Stimulated activated CD4-positive, alpha-beta T cell treated with anti-CD3 and anti-CD28 coated beads, Interleukin-12 subunit alpha, Interleukin-12 subunit beta, amount 100 ng/mL, for 48 hours (primary cell): ENCODE data around the gene GJC2.
"Not testable (repeated sequence)": the region's sequence is repeated elsewhere in the genome, so short reads cannot be mapped to it uniquely, and the experiment has no call there.

ENCODE experiments used
- DNase-seq, 3 donors: peaks; one replicate each; pipeline ENCODE4 v3.0.0-alpha.2; 2020; ENCODE audit warnings: low read depth in 2 of 3, low spot score in 1 of 3

Gene GJC2

DNA sequence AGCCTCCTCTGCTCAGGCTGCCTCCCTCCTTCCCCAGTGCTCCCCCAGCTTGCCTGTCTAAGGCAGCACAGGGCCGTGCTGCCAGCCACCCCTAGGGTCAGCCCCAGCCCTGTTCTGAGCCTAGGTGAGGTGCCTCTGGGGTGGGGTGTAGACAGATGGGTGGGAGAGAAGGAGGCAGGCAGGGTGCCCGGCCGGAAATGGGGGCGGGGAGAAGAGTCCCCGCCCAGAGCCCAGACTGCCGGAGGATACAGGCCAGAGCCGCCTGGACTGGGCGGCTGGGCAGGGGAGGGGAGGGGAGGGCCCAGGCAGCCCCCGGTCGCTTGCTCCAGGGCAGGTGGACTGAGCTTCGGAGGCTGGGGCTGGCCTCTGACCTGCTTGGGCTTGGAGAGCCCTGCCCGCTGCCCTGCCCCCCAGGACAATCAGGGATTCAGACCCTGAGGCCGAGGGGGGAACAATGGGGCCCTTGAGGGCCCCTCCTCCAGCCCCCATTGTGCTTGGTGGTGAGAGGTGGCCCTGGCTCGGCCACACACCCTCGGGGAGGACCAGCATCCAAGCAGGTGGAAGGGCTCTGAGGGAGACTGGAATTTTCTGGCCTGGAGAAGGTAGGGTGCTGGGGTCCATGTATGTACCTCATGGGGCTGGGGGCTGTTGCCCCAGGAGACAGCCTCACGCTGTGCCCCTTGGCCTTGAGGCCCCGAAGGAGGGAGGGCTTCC lies at the start of gene GJC2:
GJC2 (plus strand) TSS at position 525 of the 714 bp plus-strand sequence. CDS start 7,829 bp downstream, outside the sequence.
- no peak for DNase-seq

DNA sequence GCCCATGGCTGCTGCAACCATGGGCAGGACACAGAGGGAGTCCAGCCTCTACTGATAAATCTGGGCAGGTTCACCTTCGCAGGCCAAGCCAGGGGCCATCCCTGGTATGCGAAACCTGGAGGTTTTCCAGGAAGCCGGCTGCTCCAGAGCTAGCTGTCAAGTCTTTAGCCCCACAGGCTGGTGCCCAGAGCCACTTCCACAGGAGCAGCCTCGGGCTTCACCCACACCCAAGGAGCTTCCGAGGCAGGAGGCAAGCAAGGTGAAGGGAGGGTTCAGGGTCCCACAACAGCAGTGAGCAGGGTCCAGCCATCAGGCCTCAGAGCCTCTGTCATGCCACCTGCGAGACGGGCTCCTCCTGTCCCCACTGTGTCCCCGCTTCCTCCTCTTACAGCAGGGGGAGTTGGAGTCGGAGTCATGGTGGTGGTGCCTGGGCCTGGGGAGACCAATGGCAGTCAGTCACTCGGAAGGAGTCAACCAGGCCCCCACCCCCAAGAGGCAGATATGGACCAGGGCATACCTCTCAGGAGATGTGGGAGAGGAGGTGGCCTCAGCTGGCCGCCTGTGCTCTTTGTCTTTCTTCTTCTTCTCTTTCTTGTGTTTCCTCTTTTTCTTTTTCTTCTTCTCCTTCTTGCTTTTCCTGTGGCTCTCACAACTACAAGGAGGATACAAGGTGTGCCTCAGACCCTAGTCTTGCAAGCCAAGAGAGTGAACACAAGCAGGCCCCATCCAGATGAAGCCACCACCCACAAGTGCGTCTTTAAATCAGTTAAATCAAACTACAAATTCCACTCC lies 48.7 kb upstream of the GJC2 start:
- DNase-seq = no peak

DNA sequence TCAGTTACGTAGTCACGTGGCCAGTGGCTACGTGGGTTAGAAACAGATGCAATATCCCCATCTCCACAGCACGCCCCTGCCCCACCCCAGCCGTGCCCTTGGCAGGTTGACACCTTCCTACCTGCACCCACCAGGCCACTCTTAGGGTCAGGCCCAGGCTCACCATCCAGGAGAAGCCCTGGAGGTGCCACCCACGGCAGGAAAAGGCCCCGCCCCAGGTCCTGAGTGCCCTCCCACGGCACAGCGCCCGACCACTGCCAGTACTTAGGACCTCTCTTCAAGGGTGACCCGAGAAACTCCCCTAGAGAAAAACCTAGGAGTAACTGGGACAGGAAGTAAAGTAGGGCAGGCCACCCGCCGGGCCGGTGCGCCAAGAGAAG lies 48.1 kb upstream of the GJC2 start:
- DNase-seq = no peak

DNA sequence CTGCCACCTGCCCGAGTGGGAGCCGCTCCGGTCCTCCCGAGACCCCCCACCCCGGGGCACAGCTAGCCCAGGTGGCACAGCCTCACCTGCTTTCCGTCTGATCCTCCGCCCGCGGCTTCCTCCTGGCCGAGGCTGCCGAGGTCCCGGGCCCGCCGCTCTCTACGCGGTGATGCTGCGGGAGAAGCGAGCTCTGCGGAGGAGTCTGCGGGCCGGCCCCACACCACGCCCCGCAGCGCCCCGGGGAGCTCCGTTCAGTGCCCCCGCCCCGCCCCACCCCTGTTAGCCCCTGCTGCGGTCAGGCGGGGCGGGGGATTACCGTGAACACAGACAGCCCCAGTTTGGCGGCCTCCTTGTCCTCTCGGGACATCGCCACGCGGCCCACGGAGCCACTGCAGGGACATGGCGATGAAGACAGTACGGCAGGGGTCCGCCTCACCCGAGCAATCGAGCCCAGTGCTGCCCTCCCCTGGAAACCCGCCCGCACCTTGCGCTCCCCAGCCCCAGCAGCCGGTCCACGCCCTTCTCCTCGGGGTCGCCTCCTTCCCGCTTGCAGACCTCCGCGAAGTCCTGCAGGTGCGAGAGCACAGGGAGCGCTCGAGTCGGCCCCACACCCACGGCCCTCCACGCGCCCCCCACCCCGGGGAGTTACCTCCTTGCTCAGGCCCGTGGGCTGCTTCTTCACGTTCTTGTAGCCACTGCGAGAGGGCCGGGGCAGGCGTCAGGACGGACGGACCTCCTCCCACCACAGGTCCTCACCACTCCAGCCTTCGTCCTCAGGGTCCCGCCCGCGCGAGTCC lies 47.5 kb upstream of the GJC2 start:
- no peak for DNase-seq

DNA sequence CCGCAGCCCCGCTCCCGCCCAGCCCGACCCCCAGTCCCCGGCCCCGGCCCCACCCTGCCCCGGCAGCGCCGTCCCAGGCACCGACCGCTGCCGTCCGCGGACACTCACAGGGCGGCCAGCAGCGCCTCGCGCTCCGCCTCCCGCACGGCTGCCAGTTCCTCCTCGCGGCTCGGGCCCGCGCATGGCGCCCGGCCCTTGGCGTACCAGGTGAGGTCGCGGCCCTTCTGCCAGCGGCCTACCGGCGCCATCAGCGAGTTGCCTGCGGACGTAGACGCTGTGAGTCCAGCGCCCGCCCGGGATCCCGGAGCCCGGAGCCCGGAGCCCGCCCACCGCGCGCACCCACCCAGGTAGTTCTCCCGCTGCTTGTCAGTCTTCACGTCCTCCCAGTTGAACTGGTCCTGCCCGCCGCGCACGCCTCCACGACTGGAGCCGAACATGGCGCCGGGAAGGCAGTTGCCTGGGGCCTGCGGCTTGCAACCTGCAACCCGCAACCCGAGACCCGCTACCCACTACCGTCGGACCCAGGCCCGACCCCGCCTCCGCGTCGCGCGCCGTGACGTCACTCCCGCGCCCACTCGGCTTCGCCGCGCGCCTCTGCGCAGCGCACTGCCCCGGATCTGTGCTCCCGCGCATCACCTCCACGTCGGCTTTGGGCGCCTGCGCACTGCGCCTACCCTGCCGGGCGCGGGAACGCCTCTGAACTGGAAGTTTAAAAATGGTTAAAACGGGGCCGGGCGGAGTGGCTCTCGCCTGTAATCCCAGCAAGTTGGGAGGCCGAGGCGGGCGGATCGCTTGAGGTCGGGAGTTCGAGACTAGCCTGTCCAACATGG lies 46.7 kb upstream of the GJC2 start, which contains the start of gene C1orf35:
C1orf35 (minus strand) TSS at position 535 of the 830 bp plus-strand sequence; CDS start at position 437, 98 bp downstream.
- peak; percentile 85 to 94 (median 92) for DNase-seq

DNA sequence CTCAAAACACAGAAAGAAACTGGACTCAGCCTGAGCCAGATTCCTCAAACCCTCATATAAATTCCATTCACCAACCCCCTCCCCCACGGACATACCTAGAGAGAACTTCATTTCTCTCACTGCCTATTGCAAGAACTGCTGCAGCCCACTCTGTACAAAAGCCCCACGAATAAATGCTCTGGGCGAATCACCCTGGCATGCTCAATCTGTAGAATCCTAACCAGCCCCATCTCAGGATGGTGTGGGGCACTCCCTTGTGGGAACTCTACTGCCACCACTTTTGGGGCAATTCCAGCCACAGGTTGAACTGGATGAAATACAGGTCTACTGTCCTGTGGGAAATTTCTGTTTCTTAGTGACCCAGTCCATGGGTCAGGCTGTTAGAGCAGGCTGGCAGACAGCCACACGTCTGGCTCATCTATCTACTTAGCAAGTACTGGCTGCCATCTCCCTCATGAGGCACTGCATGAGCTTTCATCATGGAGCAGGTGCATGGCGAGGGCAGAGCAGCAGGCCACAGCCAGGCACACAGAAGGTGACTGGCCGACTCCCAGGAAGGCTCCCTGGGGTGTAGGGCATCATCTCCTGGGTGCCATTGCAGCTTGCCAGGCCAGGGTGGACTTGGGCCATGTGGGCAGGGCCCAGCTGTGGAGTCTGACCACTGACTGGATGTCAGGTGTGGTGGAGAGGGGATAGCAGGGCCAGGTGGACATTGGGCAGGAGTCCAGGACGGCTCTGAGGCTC lies 45.0 kb upstream of the GJC2 start:
- DNase-seq = no peak

DNA sequence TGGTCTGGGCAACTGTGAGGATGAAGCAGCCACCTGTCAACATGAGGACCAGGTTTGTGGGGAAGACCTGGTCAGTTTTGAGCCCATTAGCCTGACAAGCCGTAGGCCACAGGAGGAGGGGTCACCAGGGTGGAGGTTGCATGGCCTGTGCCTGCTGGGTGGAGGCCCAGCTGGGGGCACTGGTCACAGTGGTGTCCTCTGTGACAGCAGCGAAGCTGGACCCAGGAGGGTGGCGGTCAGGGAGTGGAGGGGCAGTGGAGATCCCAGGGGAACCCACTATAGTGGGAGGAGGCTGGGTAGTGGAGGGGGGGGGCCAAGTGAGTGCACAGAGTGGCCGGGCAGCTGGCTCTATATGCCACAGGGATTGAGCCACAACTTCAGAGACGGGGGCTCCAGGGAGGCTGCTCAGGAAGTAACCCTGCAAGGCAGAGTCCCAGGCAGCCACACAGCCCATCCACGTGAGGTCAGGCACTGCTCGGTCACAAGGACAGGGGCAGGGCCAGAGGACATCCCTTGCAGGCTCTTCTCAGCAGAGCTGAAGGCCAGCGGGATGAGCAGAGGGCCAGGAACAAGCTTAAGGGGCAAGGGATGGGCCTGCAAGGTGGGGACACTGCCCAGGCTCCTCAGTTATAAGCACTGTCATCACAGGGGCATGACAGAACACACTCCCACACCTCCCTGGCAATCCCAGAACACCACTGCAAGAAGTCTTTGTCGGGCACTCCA lies 44.3 kb upstream of the GJC2 start:
- no peak for DNase-seq

DNA sequence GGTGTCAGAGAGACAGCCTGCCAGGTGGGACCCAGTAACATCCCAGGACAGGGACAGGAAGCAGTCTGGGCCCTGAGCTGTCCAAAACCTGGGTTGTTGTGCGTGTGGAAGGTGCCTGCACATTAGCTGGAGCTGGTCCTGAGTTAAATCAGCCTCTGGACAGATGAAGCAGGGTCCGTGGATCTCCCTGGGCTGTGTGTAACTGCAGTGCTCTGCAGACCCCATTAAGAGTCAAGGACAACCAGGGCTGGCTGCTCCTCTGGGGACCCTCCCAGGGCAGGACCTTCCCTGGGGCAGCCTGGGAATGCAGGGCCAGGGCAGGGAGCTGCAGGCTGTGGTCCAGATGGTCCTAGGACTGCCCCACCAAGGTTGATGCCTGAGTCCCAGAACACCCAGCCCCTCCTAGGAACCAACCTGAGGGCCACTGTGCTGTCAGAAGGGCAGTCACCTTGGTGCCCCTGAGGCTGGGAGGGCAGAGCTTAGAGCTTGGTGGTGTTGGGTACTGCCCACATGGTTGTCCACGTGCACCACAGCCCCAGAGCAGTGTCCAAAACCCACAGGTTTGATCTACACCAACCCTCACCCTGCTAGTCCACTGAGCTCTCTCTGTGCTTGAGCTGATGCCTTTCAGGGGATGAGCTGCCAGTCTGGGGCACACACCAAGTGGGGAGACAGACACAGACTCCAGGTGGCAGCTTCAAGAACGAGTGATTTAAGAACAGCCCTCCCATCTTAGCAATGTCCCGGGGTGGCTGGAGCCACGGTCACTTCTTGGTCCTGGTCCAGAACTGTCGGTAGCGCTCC lies 43.5 kb upstream of the GJC2 start:
- DNase-seq = no peak

DNA sequence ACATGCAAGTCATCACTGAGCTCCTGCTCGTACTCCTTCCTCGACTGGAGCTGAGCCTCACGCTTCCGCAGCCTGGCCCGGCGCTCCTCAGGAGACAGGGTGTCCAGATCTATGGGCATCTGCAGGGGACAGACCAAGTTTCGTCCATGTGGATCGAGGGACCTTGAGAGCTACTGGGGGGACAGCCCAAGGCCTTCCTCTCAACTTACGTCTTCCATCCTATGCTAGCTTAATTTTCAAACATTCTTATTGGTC lies 43.0 kb upstream of the GJC2 start:
- DNase-seq = no peak

DNA sequence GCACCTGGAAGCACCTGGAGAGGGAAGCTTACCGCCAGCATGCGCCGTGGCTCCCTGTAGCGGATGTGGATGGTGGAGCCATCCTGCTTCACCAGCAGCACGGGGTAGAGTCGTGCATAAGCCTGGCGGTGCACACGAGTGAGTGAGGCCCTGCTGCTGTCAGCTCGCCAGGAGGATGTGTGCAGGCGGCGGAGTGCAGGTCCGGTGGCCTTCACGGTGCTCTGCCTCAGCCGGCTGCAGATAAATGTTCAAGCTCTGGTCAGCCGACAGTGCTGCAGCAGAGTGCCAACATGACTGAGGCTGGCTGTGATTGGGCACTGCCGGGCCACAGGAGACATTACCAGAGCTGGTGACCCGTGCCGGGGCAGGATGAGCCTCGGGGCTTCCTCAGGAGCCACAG lies 42.1 kb upstream of the GJC2 start:
- no peak for DNase-seq

DNA sequence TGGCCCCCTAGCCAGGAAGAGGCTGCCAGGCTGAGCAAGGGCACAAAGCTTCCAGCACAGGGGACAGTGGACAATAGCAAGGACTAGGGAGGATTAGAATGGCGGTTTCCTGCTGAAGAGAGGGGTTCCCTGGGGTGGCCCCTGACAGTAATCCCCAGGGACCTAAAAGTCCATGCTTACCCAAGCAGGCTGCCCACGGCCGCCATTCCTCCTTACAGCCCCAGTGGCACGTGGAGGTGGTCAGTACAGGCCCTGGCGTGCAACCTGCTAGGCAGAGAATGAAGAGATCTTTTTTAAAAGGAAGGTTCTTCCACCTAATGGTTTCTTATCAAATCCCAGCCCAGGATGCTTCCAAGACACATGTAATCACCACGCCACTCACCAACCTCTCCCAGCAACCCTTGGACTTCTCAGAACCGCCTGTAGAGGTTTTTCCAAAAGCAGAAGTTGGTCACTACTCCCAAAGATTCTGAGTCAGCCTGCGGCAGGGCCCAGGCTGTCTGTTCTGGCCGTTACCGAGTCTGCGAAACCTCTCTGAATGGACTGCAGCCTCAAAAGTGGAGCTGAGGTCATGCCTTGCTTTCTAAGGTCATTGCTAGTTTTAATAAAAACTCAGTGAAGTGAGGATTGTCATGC lies 41.6 kb upstream of the GJC2 start:
- DNase-seq = no peak

DNA sequence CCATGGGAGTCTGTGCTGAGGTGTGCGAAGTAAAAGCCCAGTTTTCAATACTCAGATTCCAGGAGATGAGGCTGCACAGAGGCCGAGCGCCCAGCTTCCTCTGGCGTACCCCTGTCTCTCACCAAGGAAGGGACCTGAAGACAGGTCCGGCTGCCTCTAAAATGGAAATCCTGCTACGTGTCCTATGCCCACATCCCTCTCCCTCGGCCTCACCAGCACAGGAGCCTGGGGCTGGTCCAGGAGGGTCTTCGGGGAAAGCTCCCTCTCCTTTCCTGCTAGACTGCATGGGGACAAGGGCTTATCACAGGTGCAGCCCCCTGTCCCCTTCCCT lies 41.0 kb upstream of the GJC2 start:
- no peak for DNase-seq

DNA sequence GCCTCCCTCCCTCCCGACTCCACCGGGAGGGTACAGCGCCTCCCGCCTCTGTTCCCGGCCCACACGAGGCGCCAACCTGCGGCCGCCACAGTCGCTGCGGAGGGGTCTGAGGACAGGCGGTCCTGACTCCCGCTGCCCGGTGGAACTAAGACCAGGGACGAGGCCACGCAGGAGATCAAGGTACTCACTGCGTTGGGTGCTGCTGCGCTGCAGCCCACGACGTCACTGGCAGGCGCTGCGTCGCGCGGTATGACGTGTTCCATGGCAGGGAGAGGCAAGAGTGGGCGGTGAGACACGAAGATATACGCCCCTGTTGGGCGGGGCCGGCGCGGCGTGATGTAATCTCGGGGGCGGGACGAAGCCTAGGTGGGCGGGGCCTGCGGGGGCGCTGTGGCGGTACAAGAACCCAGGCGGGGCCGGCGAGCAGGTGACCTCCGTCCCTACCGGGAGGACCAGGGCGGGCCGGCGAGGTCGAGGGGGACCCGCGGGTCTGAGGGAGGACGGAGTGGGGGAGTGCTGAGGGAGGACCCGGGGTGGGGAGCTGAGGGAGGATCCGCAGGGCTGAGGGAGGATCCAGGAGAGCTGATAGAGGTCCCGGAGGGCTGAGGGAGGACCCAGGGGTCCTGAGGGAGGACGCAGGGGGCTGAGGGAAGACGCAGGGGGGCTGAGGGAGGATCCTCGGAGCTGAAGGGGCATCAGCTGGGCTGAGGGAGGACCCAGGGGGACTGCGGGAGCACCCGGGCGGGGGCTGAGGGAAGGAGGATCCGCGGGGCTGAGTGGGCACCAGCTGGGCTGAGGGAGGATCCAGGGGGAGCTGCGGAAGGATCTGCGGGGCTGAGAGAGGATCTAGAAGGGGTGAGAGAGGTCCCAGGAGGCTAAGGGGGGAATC lies 40.4 kb upstream of the GJC2 start, which contains the start of gene MRPL55:
MRPL55 (minus strand) TSS at position 227 of the 889 bp plus-strand sequence. CDS start 1,039 bp downstream, outside the sequence.
- DNase-seq = peak; percentile 94 to 100 (median 97)

DNA sequence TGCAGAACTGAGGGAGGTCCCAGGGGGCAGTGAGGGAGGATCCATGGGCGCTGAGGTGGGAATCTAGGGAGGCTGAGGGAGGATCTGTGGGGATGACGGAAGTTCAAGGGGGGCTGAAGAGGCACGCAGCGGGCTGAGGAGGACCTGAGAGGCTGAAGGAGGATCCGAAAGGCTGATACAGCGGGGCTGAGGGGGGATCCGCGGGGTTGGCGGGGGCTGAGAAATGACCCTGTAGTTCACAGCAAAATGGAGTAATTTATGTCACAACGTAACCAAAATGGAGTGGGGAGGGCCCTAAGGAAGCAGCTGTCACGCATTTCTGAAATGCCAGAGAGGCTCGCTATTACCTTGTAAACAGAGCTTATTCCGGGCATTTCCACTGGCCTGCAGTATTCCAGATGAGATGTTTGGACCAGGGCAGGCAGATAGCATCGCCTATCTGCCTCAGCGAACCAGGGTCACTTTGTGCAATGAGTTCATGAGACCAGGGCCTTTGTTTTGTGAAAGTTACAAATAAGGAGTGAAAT lies 39.7 kb upstream of the GJC2 start:
- no peak for DNase-seq

DNA sequence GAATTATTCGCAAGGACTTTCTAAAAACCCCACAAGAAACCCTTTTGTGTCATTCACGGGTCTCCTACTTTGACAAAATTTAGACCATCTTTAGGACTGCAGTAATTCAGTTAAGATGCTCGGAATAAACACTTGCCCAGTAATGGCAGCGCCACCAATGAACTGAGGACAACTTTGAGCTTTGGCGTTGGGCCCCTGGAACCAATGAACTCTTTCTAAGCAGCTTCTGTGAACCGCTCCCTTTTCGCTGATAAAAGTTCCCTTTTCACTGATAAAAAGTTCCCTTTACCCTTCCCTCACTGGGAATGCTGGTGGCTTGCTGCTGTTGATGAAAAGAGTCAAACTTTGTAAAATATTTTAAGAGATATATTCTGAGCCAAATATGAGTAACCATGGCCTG lies 39.2 kb upstream of the GJC2 start:
- DNase-seq = no peak

DNA sequence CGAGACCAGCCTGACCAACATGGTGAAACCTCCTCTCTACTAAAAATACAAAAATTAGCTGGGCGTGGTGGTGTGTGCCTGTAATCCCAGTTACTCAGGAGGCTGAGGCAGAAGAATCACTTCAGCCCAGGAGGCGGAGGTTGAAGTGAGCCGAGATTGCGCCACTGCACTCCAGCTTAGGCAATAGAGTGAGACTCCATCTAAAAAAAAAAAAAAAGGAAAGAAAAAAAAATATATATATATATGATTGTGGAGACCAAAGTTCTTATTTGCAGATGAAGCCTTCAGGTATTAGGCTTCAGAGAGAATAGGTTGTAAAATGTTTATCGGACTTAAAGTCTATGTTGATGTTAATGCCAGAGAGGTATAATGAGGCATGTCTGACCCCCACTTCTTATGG lies 38.4 kb upstream of the GJC2 start:
- DNase-seq = not testable (repeated sequence)

DNA sequence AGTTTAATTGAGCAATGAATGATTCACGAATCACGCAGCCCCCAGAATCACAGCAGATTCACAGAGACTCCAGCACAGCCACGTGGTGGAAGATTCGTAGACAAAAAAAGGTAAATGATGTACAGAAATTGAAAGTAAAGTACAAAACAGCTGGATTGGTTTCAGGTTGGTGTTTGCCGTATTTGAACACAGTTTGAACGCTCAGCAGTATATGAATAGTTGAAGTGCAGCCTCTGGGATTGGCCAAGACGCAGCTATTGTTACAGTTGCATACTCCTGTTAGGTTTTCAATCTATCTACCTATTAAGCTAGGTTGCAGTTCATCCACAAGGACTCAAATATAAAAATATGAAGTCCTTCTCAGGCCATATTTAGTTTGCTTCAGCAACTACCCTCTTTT lies 37.6 kb upstream of the GJC2 start:
- no peak for DNase-seq
